Measurements from ENCODE around the gene RUNX3. TPM values are rescaled to one million over a fixed set of nuclear protein-coding genes. Genes with fewer than 3 reads are reported as not detected.

RUNX3 gene
- total RNA-seq, 1 experiment from 2014 or later = 0.28 TPM

GRCh38 chr1:24923485-24924113, 6.5 kb downstream of the RUNX3 start:
- Mint-ChIP-seq H3K27me3 (ENCODE audit: unreplicated experiment) (peaks cover 83% of the 10 kb centered on the region), H3K36me3 (ENCODE audit: insufficient read depth, unreplicated experiment) (no peaks in the 10 kb centered on the region), H3K27ac (ENCODE audit: unreplicated experiment) (no peak overlapping the region), H3K4me3 (ENCODE audit: low read depth, unreplicated experiment) (no peak overlapping the region), H3K4me1 (ENCODE audit: low read depth, unreplicated experiment) (no peaks in the 10 kb centered on the region), H3K9me3 (ENCODE audit: low read depth, unreplicated experiment) (no peaks in the 10 kb centered on the region)
- DNase-seq = no peak
- TF ChIP-seq CTCF (IDR thresholded peaks at IDR 0.05; ENCODE audit: unreplicated experiment) = no peak
- intact Hi-C loops (cut with micrococcal nuclease; ENCODE audit: unreplicated experiment) = no loop called here
- CTCF ChIA-PET = no interaction called here
- no TSS peak for BruUV-seq (replicated peaks)

- Mint-ChIP-seq H3K36me3 (ENCODE audit: insufficient read depth, unreplicated experiment) (no peaks in the 10 kb centered on the region), H3K4me1 (ENCODE audit: low read depth, unreplicated experiment) (no peaks in the 10 kb centered on the region), H3K27ac (ENCODE audit: unreplicated experiment) (no peak overlapping the region), H3K9me3 (ENCODE audit: low read depth, unreplicated experiment) (no peaks in the 10 kb centered on the region), H3K4me3 (ENCODE audit: low read depth, unreplicated experiment) (no peak overlapping the region), H3K27me3 (ENCODE audit: unreplicated experiment) (peaks cover 74% of the 10 kb centered on the region)
- intact Hi-C loops (cut with micrococcal nuclease; ENCODE audit: unreplicated experiment) = no loop called here
- BruUV-seq (replicated peaks) = no TSS peak
- no peak for DNase-seq
- no peak for TF ChIP-seq CTCF (IDR thresholded peaks at IDR 0.05; ENCODE audit: unreplicated experiment)
- CTCF ChIA-PET = interaction anchor here (0.6 kb wide), 1 partner anchor 1361 kb away, joined by 3 read pairs; no protein-coding TSS in a partner anchor
Measured at GRCh38 chr1:24921938-24922662, 8.0 kb downstream of the RUNX3 start.

GRCh38 chr1:24921412-24921811, 8.7 kb downstream of the RUNX3 start:
- no TSS peak for BruUV-seq (replicated peaks)
- Mint-ChIP-seq H3K4me3 (ENCODE audit: low read depth, unreplicated experiment) (no peak overlapping the region), H3K27me3 (ENCODE audit: unreplicated experiment) (peaks cover 67% of the 10 kb centered on the region), H3K9me3 (ENCODE audit: low read depth, unreplicated experiment) (no peaks in the 10 kb centered on the region), H3K4me1 (ENCODE audit: low read depth, unreplicated experiment) (no peaks in the 10 kb centered on the region), H3K36me3 (ENCODE audit: insufficient read depth, unreplicated experiment) (no peaks in the 10 kb centered on the region), H3K27ac (ENCODE audit: unreplicated experiment) (no peak overlapping the region)
- intact Hi-C loops (cut with micrococcal nuclease; ENCODE audit: unreplicated experiment) = no loop called here
- CTCF ChIA-PET = no interaction called here
- no peak for TF ChIP-seq CTCF (IDR thresholded peaks at IDR 0.05; ENCODE audit: unreplicated experiment)
- no peak for DNase-seq

- Mint-ChIP-seq H3K27me3 (ENCODE audit: unreplicated experiment) (peaks cover 59% of the 10 kb centered on the region), H3K9me3 (ENCODE audit: low read depth, unreplicated experiment) (no peaks in the 10 kb centered on the region), H3K27ac (ENCODE audit: unreplicated experiment) (no peak overlapping the region), H3K36me3 (ENCODE audit: insufficient read depth, unreplicated experiment) (no peaks in the 10 kb centered on the region), H3K4me1 (ENCODE audit: low read depth, unreplicated experiment) (no peaks in the 10 kb centered on the region), H3K4me3 (ENCODE audit: low read depth, unreplicated experiment) (no peak overlapping the region)
- no peak for TF ChIP-seq CTCF (IDR thresholded peaks at IDR 0.05; ENCODE audit: unreplicated experiment)
- no TSS peak for BruUV-seq (replicated peaks)
- CTCF ChIA-PET = no interaction called here
- intact Hi-C loops (cut with micrococcal nuclease; ENCODE audit: unreplicated experiment) = no loop called here
- DNase-seq = no peak
Measured at GRCh38 chr1:24920533-24920925, 9.5 kb downstream of the RUNX3 start.
